Fibroblast of lung (primary cell): Measurements from ENCODE around the gene PSMB11.
"Not testable (repeated sequence)": the region's sequence is repeated elsewhere in the genome, so short reads cannot be mapped to it uniquely, and the experiment has no call there.

Source experiments
- EZH2 ChIP-seq: IDR thresholded peaks from 2 replicates; pipeline ENCODE4 v1.5.1; 2012; ENCODE audit warnings: low read length, control low read depth, mild to moderate bottlenecking; ENCODE audit errors: missing control alignments
- TF ChIP-seq, protein P1 (sequence below), 2 donors: IDR thresholded peaks in 1 of 2; conservative IDR thresholded peaks in 1 of 2; 1 replicate in 1 of 2; 2 replicates in 1 of 2; pipeline ENCODE4 v1.5.1; 2011 to 2012; ENCODE audit warnings: low read length in 2 of 2, control low read depth in 1 of 2, inconsistent platforms in 1 of 2, low read depth in 1 of 2, mild to moderate bottlenecking in 1 of 2

DNA sequence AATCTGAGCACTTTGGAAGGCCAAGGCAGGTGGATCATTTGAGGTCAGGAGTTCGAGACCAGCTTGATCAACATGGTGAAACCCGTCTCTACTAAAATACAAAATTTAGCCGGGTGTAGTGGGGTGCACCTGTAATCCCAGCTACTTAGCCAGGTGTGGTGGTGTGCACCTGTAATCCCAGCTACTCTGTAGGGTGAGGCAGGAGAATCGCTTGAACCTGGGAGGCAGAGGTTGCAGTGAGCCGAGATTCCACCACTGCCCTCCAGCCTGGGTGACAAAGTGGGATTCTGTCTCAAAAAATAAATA is 28.3 kb upstream of the PSMB11 start:
- TF ChIP-seq, protein P1, sequence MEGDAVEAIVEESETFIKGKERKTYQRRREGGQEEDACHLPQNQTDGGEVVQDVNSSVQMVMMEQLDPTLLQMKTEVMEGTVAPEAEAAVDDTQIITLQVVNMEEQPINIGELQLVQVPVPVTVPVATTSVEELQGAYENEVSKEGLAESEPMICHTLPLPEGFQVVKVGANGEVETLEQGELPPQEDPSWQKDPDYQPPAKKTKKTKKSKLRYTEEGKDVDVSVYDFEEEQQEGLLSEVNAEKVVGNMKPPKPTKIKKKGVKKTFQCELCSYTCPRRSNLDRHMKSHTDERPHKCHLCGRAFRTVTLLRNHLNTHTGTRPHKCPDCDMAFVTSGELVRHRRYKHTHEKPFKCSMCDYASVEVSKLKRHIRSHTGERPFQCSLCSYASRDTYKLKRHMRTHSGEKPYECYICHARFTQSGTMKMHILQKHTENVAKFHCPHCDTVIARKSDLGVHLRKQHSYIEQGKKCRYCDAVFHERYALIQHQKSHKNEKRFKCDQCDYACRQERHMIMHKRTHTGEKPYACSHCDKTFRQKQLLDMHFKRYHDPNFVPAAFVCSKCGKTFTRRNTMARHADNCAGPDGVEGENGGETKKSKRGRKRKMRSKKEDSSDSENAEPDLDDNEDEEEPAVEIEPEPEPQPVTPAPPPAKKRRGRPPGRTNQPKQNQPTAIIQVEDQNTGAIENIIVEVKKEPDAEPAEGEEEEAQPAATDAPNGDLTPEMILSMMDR (conservative IDR thresholded peaks at IDR 0.05 in 1 of 2, IDR thresholded peaks at IDR 0.05 in 1 of 2; ENCODE audit: low read depth in 1 of 2, low read length in 2 of 2), result not testable (repeated sequence)
- not testable (repeated sequence) for TF ChIP-seq EZH2
